Measurements from ENCODE around the gene MYO9A.
"Not testable (repeated sequence)": the region's sequence is repeated elsewhere in the genome, so short reads cannot be mapped to it uniquely, and the experiment has no call there.

MYO9A gene

GRCh38 chr15:72034859-72035650, 82.9 kb downstream of the MYO9A start:
- DNase-seq: no peak

GRCh38 chr15:72034351-72034750, 83.6 kb downstream of the MYO9A start:
- DNase-seq: no peak

- no peak for DNase-seq
Observed at GRCh38 chr15:72033711-72034110, 84.2 kb downstream of the MYO9A start.

GRCh38 chr15:72033285-72033684, 84.7 kb downstream of the MYO9A start:
- no peak for DNase-seq

DNA sequence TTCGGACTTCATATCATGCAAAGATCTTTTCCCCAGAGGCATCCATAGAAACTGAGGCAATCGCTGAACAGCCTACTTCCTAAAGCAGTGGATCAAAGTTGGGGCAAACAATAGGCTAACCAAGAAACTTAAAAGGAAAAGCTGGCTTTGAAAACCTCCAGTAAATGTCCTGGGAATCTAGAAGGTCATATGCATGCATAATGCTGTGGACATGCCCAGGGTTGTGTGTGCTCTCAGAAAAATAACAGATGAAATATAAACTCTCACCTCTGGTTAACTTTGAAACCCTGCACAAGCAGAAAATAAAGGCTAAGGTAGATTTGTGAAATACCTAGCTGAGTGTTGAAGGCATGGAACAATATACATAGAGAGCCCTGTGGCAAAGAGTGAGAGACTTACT, 96.3 kb downstream of the MYO9A start:
- DNase-seq: no peak

DNA sequence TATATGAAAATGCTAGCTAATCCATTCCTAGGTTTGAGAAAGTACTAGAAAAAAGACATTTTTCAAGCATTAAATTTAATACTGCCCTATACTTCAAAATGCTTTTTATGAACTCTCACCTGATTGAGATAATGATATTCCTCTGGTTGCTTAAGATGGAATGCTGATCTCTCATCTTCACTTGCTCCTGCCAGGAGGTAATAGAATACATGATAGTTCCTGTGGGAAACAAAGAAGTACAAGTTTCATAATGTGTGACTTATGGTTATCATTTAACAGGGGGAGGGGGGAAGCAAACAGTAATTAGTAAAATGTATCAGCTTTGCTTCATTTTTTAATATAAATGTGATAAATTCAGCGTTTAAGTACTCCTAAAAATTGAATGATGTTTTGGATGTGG, 97.2 kb downstream of the MYO9A start:
- DNase-seq: no peak

DNA sequence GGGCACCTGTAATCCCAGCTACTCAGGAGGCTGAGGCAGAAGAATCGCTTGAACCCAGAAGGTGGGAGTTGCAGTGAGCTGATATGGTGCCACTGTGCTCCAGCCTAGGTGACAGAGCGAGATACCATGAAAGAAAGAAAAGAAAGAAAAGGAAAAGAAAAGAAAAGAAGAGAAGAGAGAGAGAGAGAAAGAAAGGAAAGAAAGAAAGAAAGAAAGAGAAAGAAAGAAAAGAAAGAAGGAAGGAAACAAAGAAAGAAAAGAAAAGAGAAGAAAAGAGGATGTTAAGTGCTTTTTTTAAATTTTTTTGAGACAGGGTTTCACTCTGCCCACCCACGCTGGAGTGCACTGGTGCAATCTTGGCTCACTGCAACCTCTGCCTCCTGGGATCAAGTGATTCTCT, 103.4 kb downstream of the MYO9A start:
- not testable (repeated sequence) for DNase-seq

- no peak for DNase-seq
Observed at GRCh38 chr15:72013703-72014102, 104.2 kb downstream of the MYO9A start.

- DNase-seq: no peak
Observed at GRCh38 chr15:72011302-72011942, 106.5 kb downstream of the MYO9A start.

GRCh38 chr15:72009222-72009621, 108.7 kb downstream of the MYO9A start:
- DNase-seq: no peak

DNA sequence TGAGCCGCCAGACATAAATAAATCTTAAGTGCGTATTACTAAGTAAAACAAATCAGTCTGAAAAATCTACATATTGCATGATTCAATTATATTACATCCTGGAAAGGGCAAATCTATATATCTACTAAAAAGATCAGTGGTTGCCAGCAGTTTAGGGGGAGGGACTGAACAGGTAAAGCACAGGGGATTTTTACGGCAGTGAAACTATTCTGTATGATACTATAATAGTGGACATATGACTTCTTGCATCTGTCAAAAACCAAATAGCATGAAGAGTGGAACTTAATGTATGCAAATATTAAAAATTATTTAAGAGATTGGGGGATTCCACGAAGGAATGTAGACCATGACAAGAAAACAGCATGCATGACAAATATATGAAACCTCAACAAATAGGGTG, 111.6 kb downstream of the MYO9A start:
- no peak for DNase-seq

GRCh38 chr15:72005483-72005882, 112.5 kb downstream of the MYO9A start:
- DNase-seq: no peak

- DNase-seq: no peak
Observed at GRCh38 chr15:71999807-72000206, 118.1 kb downstream of the MYO9A start.

GRCh38 chr15:71998717-71999116, 119.2 kb downstream of the MYO9A start:
- DNase-seq: not testable (repeated sequence)

DNA sequence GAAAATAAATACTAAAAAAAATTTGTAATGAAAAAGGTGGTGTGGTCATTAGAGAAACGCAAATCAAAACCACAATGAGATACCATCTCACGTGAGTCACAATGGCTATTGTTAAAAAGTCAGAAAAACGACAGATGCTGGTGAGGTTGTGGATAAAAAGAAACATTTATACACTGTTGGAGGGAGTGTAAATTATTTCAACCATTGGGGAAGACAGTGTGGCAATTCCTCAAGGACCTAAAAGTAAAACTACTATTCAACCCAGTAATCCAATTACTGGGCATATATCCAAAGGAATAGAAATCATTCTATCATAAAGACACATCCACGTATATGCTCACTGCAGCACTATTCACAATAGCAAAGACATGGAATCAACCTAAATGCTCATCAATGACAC, 120.3 kb downstream of the MYO9A start:
- no peak for DNase-seq

- DNase-seq: no peak
Observed at GRCh38 chr15:71975816-71976150, 142.2 kb downstream of the MYO9A start.

DNA sequence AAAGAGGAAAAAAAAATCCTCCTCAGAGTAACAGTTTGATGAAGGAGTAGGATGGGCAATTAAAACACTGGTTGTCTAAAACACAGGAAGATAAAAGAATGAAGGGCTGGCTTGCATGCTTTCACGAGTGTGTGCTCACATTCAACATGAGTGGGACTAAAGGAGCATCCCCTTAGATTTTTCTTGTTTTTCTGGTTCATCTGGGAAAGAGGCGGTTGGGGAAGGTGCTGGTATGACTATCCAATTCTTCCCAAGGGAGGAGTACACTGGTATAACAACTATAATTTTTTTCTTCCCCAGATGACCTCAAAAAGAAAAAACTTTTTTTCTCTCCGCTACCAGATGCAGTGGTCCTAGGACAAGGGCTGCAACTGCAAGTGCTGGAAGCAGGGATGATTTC, 143.7 kb downstream of the MYO9A start:
- DNase-seq: no peak

DNA sequence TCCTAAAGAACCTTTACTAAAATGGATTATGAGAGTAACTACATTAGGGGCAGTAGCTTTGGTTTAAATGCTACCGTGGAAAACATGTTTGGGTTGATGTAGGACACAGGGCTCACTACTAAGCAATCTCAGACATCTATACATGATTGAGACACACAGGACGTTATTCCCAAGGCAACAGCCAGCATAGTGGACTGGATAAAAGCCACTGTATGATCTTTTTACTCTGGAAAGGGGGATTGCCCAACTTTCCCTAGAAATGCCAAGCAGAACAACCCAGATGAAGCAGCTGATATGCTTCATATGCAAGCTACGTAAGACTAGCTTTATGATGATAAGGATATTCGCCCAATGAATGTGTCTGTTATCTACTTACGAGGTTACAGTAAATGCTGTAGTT, 144.6 kb downstream of the MYO9A start:
- no peak for DNase-seq

GRCh38 chr15:71971905-71972304, 146.0 kb downstream of the MYO9A start:
- no peak for DNase-seq

DNA sequence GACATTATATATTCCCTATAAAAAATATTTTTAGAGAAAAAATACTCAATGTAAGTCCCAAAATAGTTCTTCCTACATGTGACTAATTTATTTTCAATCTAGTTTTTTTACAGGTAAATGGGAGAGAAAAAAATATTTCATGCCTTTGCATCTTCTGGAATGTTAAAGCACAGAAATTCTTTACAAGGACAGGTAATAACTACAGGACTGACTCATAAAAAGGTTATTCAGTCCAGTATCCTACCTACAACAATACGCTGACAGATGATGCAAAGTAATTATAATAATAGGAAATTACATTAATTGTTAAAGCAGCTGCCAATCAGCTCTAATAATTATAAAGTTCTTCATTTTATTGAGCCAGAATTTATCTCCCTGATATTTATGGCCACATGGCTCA, 147.5 kb downstream of the MYO9A start:
- no peak for DNase-seq

DNA sequence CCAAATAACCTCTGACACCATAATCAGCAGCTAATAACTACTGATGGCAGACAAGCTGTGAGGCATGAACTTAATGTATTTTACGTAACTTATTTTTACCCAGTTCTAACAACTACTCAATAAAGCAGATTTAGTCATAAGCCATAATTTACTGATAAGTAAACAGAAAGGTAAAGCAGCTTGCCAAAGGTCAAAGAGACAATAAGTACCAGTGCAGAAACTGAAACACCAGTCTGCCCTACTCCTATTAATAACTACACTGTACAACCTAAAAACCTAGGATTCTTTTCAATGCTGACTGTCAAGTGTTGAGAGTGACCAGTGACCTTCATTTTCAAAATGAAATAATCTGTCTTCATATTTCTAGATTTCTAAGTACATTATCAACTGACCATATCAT, 155.4 kb downstream of the MYO9A start:
- no peak for DNase-seq

DNA sequence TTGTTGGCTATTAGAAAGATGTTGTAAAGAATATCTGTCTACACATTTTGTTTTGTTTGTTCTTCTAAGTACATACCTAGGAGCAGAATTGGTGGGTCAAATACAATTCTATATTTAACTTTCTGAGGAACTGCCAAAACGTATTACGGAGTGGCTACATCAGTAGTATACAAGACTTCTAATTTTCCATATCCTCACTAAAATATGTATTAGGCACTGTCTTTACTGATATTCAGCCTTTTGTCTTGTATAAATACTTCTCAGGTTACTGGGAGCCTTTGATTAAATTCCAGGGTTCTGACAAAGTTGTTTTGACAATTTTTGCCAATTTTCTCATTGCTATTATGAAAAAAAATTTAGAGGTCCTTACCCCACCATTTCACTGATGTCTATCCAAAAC, 160.9 kb downstream of the MYO9A start:
- DNase-seq: no peak

DNA sequence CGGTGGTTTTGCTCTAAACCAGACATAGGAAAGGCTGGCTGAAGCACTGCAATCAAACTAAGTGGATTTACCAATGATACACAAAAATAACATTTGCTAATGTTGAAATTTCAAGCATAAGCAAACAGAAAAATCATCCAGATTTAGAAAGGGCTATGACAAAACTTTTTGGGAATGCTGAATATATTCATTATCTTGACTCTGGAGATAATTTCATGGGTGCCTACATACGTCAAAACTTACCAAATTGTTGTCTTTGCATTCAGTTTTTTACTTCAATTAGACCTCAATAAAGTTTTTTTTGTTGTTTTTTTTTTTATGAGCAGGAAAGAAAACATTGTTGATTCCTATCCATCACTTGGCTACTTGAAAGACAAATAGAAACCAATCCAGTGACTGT, 166.8 kb downstream of the MYO9A start:
- DNase-seq: no peak

- no peak for DNase-seq
Observed at GRCh38 chr15:71945012-71945411, 172.9 kb downstream of the MYO9A start.

DNA sequence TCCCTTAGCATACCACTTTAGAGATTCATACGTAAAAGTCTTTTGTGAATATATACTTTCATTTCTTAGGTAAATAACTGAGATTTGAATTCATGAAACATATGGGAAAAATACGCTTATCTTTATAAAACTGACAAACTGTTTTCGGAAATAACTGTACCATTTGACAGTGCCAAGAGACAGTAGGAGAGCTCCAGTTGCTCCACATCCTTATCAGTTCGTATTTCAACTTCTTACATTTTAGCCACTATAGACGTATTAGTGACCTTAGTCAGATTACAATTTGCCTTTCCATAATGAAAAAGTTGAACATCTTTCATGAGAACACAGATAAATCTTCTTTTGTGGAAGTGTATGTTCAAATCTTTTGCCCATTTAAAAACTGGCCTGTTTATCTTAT, 174.1 kb downstream of the MYO9A start:
- DNase-seq: no peak
